H1 (cell line): ENCODE measurements around the gene ZNF649. TPM values are rescaled to one million over a fixed set of nuclear protein-coding genes. Genes with fewer than 3 reads are reported as not detected.

ENCODE experiments used
- CBX8 ChIP-seq: fragments of 300-800, 300-1000 bp; sonication (generic); IDR thresholded peaks from 2 replicates; pipeline ENCODE4 v1.7.1; 2016; ENCODE audit warnings: low read depth, low read length, borderline replicate concordance
- CHD1 ChIP-seq: IDR thresholded peaks from 2 replicates; pipeline ENCODE4 v1.6.1; 2012; ENCODE audit warnings: low read depth, low read length, improper control_type of control experiment
- JUND ChIP-seq: IDR thresholded peaks from 2 replicates; pipeline ENCODE4 v1.6.1; 2011; ENCODE audit warnings: mild to moderate bottlenecking, improper control_type of control experiment, low read length
- KDM4A ChIP-seq: IDR thresholded peaks from one replicate; pipeline ENCODE4 v1.7.1; 2012; ENCODE audit warnings: low read depth, mild to moderate bottlenecking, moderate library complexity, low read length, inconsistent platforms; ENCODE audit not compliant: severe bottlenecking
- RFX5 ChIP-seq: IDR thresholded peaks from 2 replicates; pipeline ENCODE4 v1.6.1; 2011; ENCODE audit warnings: low read depth, low read length, improper control_type of control experiment, borderline replicate concordance
- RNF2 ChIP-seq: fragments of 200-900, 300-1000 bp; sonication (generic); IDR thresholded peaks from 2 replicates; pipeline ENCODE4 v1.7.1; 2016; ENCODE audit warnings: borderline replicate concordance, low read depth, mild to moderate bottlenecking, antibody characterized with exemption, low read length; ENCODE audit not compliant: poor library complexity, severe bottlenecking; ENCODE audit errors: missing control alignments
- polyA plus RNA-seq, 7 experiments: library from polyadenylated mRNA; depleted of rRNA in 3 of 7; stranded (reverse) in 5 of 7; unstranded in 2 of 7; fragments of >200 nt in 5 of 7; fragments of 200-250 nt in 2 of 7; gene quantifications; 1 replicate in 5 of 7; 2 replicates in 1 of 7; 4 replicates in 1 of 7; pipeline versions ENCODE4 v1.2.1 to v1.2.3, GENCODE V29; 2011 to 2013; ENCODE audit warnings: missing spikeins in 2 of 7, mixed read lengths in 2 of 7
- total RNA-seq: library from RNA; stranded (reverse); fragmentation: NEBNext Ultra II Directional; extraction: Animal tissue kit (Norgen Biotek cat#: 25700); gene quantifications from 2 replicates; pipeline ENCODE4 v1.2.1, GENCODE V29; 2021
- TF ChIP-seq, protein P1 (sequence below): fragments of 300-600 bp; sonication (generic); IDR thresholded peaks from 2 replicates; pipeline ENCODE4 v1.7.1; 2012; ENCODE audit warnings: low read length, moderate library complexity, mild to moderate bottlenecking, inconsistent platforms; ENCODE audit not compliant: insufficient replicate concordance

Gene ZNF649
- total and polyA plus RNA-seq, 2 of the 8 experiments (the other 6 are each of a cell fraction or from before 2014, with no cell fraction given), result 24.7 to 51.7 TPM

GRCh38 chr19:51926784-51927741, 22.2 kb upstream of the ZNF649 start, which contains the start of gene ZNF613 (continued):
- TF ChIP-seq, protein P1, sequence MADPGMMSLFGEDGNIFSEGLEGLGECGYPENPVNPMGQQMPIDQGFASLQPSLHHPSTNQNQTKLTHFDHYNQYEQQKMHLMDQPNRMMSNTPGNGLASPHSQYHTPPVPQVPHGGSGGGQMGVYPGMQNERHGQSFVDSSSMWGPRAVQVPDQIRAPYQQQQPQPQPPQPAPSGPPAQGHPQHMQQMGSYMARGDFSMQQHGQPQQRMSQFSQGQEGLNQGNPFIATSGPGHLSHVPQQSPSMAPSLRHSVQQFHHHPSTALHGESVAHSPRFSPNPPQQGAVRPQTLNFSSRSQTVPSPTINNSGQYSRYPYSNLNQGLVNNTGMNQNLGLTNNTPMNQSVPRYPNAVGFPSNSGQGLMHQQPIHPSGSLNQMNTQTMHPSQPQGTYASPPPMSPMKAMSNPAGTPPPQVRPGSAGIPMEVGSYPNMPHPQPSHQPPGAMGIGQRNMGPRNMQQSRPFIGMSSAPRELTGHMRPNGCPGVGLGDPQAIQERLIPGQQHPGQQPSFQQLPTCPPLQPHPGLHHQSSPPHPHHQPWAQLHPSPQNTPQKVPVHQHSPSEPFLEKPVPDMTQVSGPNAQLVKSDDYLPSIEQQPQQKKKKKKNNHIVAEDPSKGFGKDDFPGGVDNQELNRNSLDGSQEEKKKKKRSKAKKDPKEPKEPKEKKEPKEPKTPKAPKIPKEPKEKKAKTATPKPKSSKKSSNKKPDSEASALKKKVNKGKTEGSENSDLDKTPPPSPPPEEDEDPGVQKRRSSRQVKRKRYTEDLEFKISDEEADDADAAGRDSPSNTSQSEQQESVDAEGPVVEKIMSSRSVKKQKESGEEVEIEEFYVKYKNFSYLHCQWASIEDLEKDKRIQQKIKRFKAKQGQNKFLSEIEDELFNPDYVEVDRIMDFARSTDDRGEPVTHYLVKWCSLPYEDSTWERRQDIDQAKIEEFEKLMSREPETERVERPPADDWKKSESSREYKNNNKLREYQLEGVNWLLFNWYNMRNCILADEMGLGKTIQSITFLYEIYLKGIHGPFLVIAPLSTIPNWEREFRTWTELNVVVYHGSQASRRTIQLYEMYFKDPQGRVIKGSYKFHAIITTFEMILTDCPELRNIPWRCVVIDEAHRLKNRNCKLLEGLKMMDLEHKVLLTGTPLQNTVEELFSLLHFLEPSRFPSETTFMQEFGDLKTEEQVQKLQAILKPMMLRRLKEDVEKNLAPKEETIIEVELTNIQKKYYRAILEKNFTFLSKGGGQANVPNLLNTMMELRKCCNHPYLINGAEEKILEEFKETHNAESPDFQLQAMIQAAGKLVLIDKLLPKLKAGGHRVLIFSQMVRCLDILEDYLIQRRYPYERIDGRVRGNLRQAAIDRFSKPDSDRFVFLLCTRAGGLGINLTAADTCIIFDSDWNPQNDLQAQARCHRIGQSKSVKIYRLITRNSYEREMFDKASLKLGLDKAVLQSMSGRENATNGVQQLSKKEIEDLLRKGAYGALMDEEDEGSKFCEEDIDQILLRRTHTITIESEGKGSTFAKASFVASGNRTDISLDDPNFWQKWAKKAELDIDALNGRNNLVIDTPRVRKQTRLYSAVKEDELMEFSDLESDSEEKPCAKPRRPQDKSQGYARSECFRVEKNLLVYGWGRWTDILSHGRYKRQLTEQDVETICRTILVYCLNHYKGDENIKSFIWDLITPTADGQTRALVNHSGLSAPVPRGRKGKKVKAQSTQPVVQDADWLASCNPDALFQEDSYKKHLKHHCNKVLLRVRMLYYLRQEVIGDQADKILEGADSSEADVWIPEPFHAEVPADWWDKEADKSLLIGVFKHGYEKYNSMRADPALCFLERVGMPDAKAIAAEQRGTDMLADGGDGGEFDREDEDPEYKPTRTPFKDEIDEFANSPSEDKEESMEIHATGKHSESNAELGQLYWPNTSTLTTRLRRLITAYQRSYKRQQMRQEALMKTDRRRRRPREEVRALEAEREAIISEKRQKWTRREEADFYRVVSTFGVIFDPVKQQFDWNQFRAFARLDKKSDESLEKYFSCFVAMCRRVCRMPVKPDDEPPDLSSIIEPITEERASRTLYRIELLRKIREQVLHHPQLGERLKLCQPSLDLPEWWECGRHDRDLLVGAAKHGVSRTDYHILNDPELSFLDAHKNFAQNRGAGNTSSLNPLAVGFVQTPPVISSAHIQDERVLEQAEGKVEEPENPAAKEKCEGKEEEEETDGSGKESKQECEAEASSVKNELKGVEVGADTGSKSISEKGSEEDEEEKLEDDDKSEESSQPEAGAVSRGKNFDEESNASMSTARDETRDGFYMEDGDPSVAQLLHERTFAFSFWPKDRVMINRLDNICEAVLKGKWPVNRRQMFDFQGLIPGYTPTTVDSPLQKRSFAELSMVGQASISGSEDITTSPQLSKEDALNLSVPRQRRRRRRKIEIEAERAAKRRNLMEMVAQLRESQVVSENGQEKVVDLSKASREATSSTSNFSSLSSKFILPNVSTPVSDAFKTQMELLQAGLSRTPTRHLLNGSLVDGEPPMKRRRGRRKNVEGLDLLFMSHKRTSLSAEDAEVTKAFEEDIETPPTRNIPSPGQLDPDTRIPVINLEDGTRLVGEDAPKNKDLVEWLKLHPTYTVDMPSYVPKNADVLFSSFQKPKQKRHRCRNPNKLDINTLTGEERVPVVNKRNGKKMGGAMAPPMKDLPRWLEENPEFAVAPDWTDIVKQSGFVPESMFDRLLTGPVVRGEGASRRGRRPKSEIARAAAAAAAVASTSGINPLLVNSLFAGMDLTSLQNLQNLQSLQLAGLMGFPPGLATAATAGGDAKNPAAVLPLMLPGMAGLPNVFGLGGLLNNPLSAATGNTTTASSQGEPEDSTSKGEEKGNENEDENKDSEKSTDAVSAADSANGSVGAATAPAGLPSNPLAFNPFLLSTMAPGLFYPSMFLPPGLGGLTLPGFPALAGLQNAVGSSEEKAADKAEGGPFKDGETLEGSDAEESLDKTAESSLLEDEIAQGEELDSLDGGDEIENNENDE, result no peak
- TF ChIP-seq CHD1 (no peak), JUND (no peak), RNF2 (no peak), KDM4A (peak; percentile 85), CBX8 (no peak), RFX5 (no peak)
